Choroid plexus epithelial cell (primary cell): ENCODE data around the gene CLIC4.
"Not testable (repeated sequence)": the region's sequence is repeated elsewhere in the genome, so short reads cannot be mapped to it uniquely, and the experiment has no call there.

ENCODE experiments used
- DNase-seq: peaks from one replicate; pipeline ENCODE4 v3.0.0-alpha.2; 2010; ENCODE audit warnings: low read depth
- H3K4me3 ChIP-seq: 2 replicates; pipeline ENCODE4 v1.5.1; 2011; ENCODE audit warnings: low read depth, mild to moderate bottlenecking, control low read depth, low read length, moderate library complexity
- TF ChIP-seq, protein P1 (sequence below): conservative IDR thresholded peaks from 2 replicates; pipeline ENCODE4 v1.5.1; 2011; ENCODE audit warnings: low read depth, mild to moderate bottlenecking, control low read depth, inconsistent platforms, low read length, moderate library complexity

The CLIC4 gene

DNA sequence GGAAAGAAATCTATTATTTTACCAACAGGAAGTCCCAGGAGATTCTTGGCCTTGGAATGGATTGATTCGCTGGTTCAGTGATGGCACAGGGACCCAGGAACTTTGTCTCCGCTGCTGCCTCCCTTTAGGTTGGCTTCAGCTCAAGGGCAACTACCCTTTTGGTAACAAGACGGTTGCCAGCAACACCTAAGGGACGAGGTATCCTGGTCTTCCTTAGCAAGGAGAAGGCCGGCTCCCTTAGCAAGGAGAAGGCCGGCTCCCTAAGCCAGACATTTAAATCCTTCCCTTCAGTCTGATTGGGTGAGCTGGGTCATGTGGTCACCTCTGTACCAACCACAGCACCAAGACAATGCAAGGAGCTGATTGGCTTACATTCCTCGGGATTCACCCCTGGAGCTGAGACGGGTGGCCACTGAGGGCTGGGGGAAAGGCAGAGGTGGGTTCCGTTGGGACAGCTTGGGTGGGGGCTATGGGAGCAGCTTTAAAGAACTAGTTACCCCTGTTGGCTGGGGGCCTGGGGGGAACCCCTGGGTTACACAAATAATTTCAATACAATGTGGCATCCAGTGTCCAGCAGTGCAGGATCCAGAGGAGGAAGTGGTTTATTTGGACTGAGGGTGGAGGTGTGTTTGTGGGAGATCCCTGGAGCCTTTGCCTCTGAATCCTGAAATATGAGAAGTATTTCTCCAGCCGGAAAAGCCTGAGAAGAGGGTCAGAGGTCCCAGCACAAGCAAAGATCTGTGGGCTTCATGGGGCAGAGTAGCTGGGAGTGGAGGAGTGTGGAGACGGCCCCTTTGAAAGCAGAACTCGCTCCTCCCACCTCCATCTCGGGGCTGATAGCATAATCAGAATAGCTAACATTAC lies 20.7 kb upstream of the CLIC4 start:
- peak overlapping the region; percentile 41 for H3K4me3 ChIP-seq
- DNase-seq: peak; percentile 97
- TF ChIP-seq, protein P1, sequence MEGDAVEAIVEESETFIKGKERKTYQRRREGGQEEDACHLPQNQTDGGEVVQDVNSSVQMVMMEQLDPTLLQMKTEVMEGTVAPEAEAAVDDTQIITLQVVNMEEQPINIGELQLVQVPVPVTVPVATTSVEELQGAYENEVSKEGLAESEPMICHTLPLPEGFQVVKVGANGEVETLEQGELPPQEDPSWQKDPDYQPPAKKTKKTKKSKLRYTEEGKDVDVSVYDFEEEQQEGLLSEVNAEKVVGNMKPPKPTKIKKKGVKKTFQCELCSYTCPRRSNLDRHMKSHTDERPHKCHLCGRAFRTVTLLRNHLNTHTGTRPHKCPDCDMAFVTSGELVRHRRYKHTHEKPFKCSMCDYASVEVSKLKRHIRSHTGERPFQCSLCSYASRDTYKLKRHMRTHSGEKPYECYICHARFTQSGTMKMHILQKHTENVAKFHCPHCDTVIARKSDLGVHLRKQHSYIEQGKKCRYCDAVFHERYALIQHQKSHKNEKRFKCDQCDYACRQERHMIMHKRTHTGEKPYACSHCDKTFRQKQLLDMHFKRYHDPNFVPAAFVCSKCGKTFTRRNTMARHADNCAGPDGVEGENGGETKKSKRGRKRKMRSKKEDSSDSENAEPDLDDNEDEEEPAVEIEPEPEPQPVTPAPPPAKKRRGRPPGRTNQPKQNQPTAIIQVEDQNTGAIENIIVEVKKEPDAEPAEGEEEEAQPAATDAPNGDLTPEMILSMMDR: no peak

DNA sequence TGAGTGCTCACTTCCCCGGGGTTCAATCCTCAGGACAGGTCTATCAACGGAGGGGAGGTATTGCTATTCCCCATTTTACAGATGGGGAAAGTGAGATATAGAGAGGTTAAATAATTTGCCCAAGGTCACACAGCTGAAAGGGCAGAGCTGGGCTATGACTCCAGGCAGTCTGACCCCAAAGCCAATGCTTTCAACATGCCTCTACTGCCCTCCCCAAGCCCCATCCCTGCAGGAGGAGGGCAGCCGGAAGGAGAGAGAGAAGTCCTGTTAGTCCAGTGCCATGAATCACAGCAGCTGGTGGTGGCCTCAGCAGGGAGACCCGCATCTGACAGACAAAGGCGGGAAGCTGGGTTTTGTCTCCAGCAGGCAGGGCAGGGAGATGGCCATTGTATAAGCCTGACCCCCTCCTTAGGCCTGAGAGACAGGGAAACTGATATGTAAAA lies 20.0 kb upstream of the CLIC4 start:
- TF ChIP-seq, protein P1: no peak
- DNase-seq: no peak
- no peak overlapping the region for H3K4me3 ChIP-seq

DNA sequence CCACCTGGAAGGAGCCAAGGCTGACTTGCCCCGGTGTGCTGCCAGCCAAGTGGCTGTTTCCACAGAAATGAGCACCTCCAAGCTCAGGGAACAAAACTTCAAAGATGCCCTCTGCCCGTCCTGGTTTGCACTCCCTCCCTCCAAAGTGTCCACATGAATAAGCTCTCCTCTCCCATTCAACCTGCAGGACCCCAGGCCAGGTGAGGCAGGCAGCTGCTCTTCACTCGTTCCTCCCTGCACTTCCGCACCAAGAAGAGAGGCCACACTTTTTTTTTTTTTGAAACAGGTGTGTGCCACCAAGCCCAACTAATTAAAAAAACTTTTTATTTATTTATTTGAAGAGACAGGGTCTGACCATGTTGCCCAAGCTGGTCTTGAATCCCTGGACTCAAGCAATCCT lies 18.5 kb upstream of the CLIC4 start:
- DNase-seq: no peak
- TF ChIP-seq, protein P1: no peak

DNA sequence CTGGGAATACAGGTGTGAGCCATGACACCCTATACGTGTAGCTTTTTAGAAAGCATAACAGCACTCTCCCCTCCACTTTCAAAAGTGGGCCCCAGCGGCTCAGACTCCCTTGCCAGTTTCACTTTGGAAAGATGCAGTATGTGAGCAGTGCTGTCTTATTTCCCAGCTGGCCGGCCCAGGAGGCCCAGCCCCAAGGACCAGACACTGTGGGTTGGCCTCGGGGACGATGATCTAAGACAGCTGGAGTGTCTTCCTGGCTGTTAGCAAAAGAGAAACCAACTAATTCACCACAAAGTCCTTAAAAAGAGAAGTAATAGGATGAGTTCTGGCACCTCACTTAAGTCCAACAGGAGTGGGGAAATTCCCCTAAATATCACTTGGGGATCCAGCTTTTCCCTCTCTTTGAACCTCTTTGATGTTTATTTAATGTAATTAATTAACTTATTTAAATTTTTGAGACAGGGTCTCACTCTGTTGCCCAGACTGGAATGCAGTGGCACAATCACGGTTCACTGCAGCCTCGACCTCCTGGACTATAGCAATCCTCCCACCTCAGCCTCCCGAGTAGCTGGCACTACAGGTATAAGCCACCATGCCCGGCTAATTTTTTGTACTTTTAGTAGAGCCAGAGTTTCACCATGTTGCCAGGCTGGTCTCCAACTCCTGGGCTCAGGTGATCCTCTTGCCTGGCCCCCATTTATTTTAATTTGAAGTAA lies 17.6 kb upstream of the CLIC4 start:
- DNase-seq: peak; percentile 95
- peak overlapping the region; percentile 27 for H3K4me3 ChIP-seq

More for the DNA sequence above, 18.5 kb upstream of the CLIC4 start:
- H3K4me3 ChIP-seq: no peak overlapping the region

DNA sequence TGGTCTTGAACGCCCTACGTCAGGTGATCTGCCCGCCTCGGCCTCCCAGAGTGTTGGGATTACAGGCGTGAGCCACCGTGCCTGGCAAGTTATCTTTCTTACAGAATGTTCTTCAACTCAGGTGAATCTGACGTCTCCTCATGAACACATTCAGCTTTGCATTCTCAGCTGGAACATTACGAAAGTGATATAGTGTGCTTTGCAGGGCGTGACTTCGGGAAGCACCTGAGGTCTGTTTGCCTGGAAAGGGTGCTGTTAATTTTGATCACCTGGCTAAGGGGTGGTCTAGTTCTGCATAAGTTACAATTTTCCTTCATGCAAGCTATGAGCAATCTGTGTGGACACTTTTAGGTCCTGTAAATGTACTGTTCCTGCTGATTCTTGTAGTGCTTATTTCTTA lies 16.3 kb upstream of the CLIC4 start:
- TF ChIP-seq, protein P1: no peak
- no peak for DNase-seq
- no peak overlapping the region for H3K4me3 ChIP-seq

More for the DNA sequence above, 17.6 kb upstream of the CLIC4 start:
- TF ChIP-seq, protein P1: no peak

DNA sequence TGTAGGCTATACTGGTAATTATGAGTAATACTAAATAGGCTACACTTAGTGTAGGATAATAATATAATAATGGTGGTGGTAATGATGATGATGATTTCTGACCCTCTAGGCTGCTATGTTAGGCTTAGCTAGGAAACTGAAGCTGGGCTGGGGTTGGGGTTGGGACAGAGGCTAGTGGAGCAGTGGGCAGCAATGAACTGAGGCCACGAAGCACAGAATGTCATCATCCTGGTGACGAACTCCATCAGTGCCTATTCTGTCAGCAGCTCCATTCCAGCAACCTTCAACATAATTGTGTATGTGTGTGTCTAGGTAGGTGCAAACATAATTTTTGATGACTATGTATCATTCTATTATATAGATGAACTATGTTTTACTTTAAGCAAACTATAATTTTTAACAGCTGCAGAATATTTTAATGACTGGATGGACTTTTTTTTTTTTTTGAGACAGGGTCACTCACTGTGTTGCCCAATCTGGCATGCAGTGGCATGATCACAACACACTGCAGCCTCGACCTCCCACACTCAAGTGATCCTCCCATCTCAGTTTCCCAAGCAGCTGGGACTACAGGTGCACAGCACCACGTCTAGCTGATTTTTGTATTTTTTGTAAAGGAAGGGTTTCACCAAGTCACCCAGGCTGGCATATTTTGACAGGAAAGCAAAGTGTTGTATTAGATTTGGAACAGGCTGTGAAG lies 12.9 kb upstream of the CLIC4 start:
- TF ChIP-seq, protein P1: no peak
- DNase-seq: no peak
- H3K4me3 ChIP-seq: no peak overlapping the region

DNA sequence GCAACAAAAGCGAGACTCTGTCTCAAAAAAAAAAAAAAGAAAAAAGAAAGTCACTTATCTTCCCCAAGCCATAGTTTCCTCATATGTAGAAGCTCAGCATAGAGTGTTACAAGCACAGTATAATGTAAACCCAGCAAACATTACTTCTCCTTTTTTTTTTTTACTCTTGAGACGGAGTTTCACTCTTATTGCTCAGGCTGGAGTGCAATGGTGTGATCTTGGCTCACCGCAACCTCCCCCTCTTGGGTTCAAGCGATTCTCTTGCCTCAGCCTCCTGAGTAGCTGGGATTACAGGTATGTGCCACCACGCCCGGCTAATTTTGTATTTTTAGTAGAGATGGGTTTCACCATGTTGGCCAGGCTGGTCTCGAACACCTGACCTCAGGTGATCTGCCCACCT lies 11.9 kb upstream of the CLIC4 start:
- not testable (repeated sequence) for H3K4me3 ChIP-seq, DNase-seq
